NCI-H1105 treated with DMSO at 0.1 percent for 48 hours (cell line): Measurements from ENCODE around the gene CHTF8.
"Not testable (repeated sequence)": the region's sequence is repeated elsewhere in the genome, so short reads cannot be mapped to it uniquely, and the experiment has no call there.

Experiments
- DNase-seq: peaks from one replicate; lab custom pipeline; 2025; lab: John Stamatoyannopoulos, UW

CHTF8 gene

GRCh38 chr16:69132424-69133252 lies at the start of gene CHTF8, which contains the start of gene UTP4:
Gene CHTF8, minus strand, starts transcription at chr16:69132588. Its CDS starts 11,130 bp downstream, at chr16:69121458.
Gene UTP4, plus strand, starts transcription at chr16:69132649. Its CDS starts 811 bp downstream, at chr16:69133460.
- DNase-seq = peak; percentile 60

GRCh38 chr16:69180011-69180338 lies 47.6 kb upstream of the CHTF8 start:
- DNase-seq = no peak

- peak; percentile 64 for DNase-seq
These were observed 47.1 kb upstream of the CHTF8 start for GRCh38 chr16:69179328-69180010.

- no peak for DNase-seq
These were observed 43.8 kb upstream of the CHTF8 start for GRCh38 chr16:69176033-69176800.

- no peak for DNase-seq
These were observed 39.1 kb upstream of the CHTF8 start for GRCh38 chr16:69171325-69172084.

- DNase-seq = no peak
These were observed 37.4 kb upstream of the CHTF8 start for GRCh38 chr16:69169607-69170352.

- no peak for DNase-seq
These were observed 36.7 kb upstream of the CHTF8 start for GRCh38 chr16:69169051-69169450.

GRCh38 chr16:69166946-69167930 lies 34.9 kb upstream of the CHTF8 start:
- DNase-seq = no peak

GRCh38 chr16:69166221-69166833 lies 33.9 kb upstream of the CHTF8 start:
- DNase-seq = no peak

- DNase-seq = no peak
These were observed 33.2 kb upstream of the CHTF8 start for GRCh38 chr16:69165584-69165983.

GRCh38 chr16:69160192-69160591 lies 27.8 kb upstream of the CHTF8 start:
- DNase-seq = no peak

GRCh38 chr16:69157196-69157595 lies 24.8 kb upstream of the CHTF8 start:
- DNase-seq = no peak

- DNase-seq = peak; percentile 63
These were observed 17.9 kb upstream of the CHTF8 start for GRCh38 chr16:69150146-69150865.

- not testable (repeated sequence) for DNase-seq
These were observed 17.2 kb upstream of the CHTF8 start for GRCh38 chr16:69149621-69150020.

- no peak for DNase-seq
These were observed 13.3 kb upstream of the CHTF8 start for GRCh38 chr16:69145658-69146057.

- DNase-seq = no peak
These were observed 10.7 kb upstream of the CHTF8 start for GRCh38 chr16:69143116-69143515.

GRCh38 chr16:69141936-69142335 lies 9.5 kb upstream of the CHTF8 start:
- no peak for DNase-seq

- DNase-seq = no peak
These were observed 8.6 kb upstream of the CHTF8 start for GRCh38 chr16:69141014-69141413.

- not testable (repeated sequence) for DNase-seq
These were observed 7.1 kb upstream of the CHTF8 start for GRCh38 chr16:69139464-69139863.
